ENCODE data around the gene FSTL4. TPM values are rescaled to one million over a fixed set of nuclear protein-coding genes. Genes with fewer than 3 reads are reported as not detected.

FSTL4 gene
- total RNA-seq, 4 donors from 2014 or later, result 0.41 TPM; not detected in 3

GRCh38 chr5:133348406-133348805 is 263.9 kb downstream of the FSTL4 start:
- DNase-seq, result no peak
- Histone ChIP-seq H3K27ac (no peak overlapping the region), H3K36me3 (no peaks in the 10 kb centered on the region), H3K4me1 (no peaks in the 10 kb centered on the region), H3K4me3 (no peak overlapping the region), H3K9me3 (no peaks in the 10 kb centered on the region), H3K27me3 (no peaks in the 10 kb centered on the region)
- intact Hi-C loops (cut with DNase I; ENCODE audit: low total_unique reads), result no loop called here
- no peak for TF ChIP-seq CTCF (IDR thresholded peaks at IDR 0.05)

- no peaks in the 10 kb centered on the region for H3K27me3 ChIP-seq
- H3K9me3 ChIP-seq, result no peaks in the 10 kb centered on the region
- intact Hi-C loops (cut with DNase I; ENCODE audit: low total_unique reads), result no loop called here
- no peaks in the 10 kb centered on the region for H3K4me1 ChIP-seq
- no peak for DNase-seq
- no peak overlapping the region for H3K4me3 ChIP-seq
- H3K27ac ChIP-seq, result no peak overlapping the region
- TF ChIP-seq CTCF (IDR thresholded peaks at IDR 0.05) (no peak), POLR2A (IDR thresholded peaks at IDR 0.05) (no peak)
- H3K36me3 ChIP-seq, result no peaks in the 10 kb centered on the region
Observed at GRCh38 chr5:133347039-133347438, 265.3 kb downstream of the FSTL4 start.

- H3K36me3 ChIP-seq, result no peaks in the 10 kb centered on the region
- no peaks in the 10 kb centered on the region for H3K27me3 ChIP-seq
- no peaks in the 10 kb centered on the region for H3K9me3 ChIP-seq
- H3K27ac ChIP-seq, result no peak overlapping the region
- no peak for TF ChIP-seq CTCF (IDR thresholded peaks at IDR 0.05)
- no peak for TF ChIP-seq POLR2A (IDR thresholded peaks at IDR 0.05)
- intact Hi-C loops (cut with DNase I; ENCODE audit: low total_unique reads), result no loop called here
- no peak overlapping the region for H3K4me3 ChIP-seq
- DNase-seq, result no peak
- no peaks in the 10 kb centered on the region for H3K4me1 ChIP-seq
Observed at GRCh38 chr5:133344266-133344665, 268.1 kb downstream of the FSTL4 start.

- H3K27ac ChIP-seq, result no peak overlapping the region
- H3K27me3 ChIP-seq, result no peaks in the 10 kb centered on the region
- intact Hi-C loops (cut with DNase I; ENCODE audit: low total_unique reads), result no loop called here
- H3K9me3 ChIP-seq, result no peaks in the 10 kb centered on the region
- no peaks in the 10 kb centered on the region for H3K4me1 ChIP-seq
- no peak overlapping the region for H3K4me3 ChIP-seq
- TF ChIP-seq POLR2A (IDR thresholded peaks at IDR 0.05) (no peak), CTCF (IDR thresholded peaks at IDR 0.05) (no peak)
- no peak for DNase-seq
- no peaks in the 10 kb centered on the region for H3K36me3 ChIP-seq
Observed at GRCh38 chr5:133343196-133343595, 269.1 kb downstream of the FSTL4 start.

GRCh38 chr5:133341915-133342710 is 270.2 kb downstream of the FSTL4 start:
- DNase-seq, result no peak
- Histone ChIP-seq H3K4me1 (no peaks in the 10 kb centered on the region), H3K9me3 (no peaks in the 10 kb centered on the region), H3K27ac (no peak overlapping the region), H3K27me3 (no peaks in the 10 kb centered on the region), H3K36me3 (no peaks in the 10 kb centered on the region), H3K4me3 (no peak overlapping the region)
- intact Hi-C loops (cut with DNase I; ENCODE audit: low total_unique reads), result no loop called here
- no peak for TF ChIP-seq POLR2A (IDR thresholded peaks at IDR 0.05)
- TF ChIP-seq CTCF (IDR thresholded peaks at IDR 0.05), result no peak

All from uterus (tissue), 4 donors.